Measurements from ENCODE around the gene MATCAP1. TPM values are rescaled to one million over a fixed set of nuclear protein-coding genes. Genes with fewer than 3 reads are reported as not detected.

The MATCAP1 gene
- total RNA-seq = 27.7 and 30.4 TPM in 2 replicates

GRCh38 chr16:67183627-67184452, at the start of gene MATCAP1:
Gene MATCAP1 (minus strand): TSS chr16:67183963. CDS start chr16:67180610, 3,353 bp downstream.

DNA sequence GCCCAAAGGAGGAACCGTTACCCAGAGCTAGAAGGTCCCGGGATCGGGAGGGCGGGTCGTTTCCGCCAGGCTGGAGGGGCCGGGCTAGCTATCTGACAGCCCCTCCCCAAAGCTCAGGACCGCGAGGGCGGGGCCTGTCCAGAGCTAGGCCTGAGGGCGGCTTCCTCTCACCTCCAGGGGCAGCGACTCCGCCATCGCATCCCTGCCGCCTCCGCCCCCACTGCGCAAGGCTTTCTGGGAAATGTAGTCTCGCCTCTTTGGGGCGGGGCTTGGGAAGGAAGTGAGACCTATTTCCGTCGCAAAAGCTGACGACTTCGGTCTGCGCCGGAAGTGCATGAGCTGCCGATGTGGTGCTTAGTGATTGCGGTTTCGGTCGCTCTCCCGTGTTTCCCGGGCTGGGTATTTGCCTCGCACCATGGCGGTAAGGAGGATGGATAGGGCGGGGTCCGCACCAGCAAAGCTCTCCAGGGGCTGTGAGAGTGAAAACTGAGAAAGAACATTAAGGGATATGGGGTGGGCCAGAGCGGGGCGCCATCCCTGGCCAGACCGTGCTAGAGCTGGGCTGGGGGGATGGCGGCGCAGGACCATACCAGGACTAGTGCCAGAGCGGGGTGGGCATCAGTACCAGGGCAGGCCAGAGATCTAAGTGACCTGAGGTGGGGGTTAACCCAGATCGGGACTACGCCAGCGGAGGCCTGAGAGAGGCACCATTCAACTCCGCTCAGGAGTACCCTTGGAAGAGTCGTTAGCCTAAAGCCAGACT, 43.2 kb upstream of the MATCAP1 start, which contains the start of gene TMEM208:
Gene TMEM208, plus strand, starts transcription at position 327 of the 763 bp plus-strand sequence. Its CDS starts 89 bp downstream, at position 416.

GRCh38 chr16:67199011-67199807, 15.4 kb upstream of the MATCAP1 start, which contains the start of gene ELMO3:
Gene ELMO3 (plus strand): TSS chr16:67199131. CDS start chr16:67199327, 196 bp downstream.

DNA sequence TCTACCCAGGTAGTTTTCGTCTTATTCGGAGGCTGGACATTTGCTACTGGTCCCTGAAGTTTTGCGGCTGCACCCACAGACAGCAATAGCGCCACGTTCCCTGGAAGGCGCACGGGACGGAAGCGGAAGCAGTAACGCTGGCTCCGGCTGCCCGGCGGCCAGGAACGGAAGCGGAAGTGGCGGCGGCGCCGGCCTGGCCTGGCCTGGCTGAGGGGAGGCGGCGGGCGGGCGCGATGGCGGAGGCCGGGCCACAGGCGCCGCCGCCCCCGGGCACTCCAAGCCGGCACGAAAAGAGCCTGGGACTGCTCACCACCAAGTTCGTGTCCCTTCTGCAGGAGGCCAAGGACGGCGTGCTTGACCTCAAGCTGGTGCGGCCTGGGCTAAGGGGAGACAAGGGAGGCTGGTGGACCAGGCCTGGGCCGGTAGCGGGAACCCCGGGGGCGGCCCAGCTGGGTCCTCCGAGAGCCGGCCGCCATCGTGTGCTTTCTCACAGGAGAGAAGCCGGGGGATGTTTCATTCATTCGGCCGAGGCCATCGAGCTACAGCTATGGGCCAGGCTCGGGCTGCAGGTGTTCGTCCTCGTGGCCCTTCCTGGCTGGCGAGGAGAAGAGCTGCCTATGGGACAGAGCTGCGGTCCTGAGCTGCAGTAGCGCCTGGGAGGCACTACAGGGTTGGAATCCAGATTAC, 8.4 kb upstream of the MATCAP1 start, which contains the start of gene E2F4:
Gene E2F4, plus strand, starts transcription at position 161 of the 687 bp plus-strand sequence. Its CDS starts 73 bp downstream, at position 234.

DNA sequence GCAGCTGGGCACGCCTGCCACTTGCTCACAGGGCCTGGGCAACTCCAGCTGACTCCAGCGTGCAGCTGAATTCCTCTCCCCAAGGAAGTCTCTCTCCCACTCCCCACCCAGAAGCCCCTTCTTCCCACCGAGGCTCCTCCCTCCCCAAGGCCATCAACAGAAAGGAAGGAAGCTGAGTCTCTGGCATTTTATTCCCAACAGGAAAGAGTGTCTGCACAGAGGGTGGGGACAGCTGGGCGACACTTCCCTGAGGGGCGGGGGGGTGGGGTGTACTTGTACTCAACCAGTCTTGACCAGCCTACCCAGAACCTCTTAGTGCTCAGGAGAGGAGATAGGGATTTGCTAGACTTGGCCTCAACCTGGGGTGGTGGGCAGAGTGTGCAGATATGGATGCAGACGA, 6.3 kb upstream of the MATCAP1 start, which contains the start of gene EXOC3L1:
Gene EXOC3L1, minus strand, starts transcription at position 96 of the 400 bp plus-strand sequence. CDS start 460 bp downstream, outside the sequence.

GRCh38 chr16:67170168-67170948, 13.4 kb downstream of the MATCAP1 start, which contains the start of gene NOL3:
Gene NOL3 (plus strand): TSS chr16:67170538.

DNA sequence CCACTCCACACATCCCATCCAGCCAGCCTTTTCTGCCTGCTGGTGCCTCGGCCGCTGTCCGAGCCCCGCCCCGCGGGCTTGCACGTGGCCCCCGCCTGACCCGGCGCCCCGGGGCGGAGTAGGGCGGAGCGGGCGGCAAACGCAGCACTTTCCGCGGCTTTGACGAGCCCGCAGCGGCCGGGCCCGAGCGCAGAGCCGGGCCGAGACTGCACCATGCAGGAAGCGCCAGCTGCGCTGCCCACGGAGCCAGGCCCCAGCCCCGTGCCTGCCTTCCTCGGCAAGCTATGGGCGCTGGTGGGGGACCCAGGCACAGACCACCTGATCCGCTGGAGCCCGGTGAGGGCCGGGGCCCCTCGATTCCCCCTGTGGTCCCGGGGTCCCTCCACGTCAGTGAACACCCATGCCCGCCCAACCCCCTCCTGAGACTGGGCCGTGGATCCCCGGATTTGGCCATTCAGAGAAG, 19.1 kb downstream of the MATCAP1 start, which contains the start of gene HSF4:
Gene HSF4, plus strand, starts transcription at position 147 of the 463 bp plus-strand sequence. Its CDS starts 67 bp downstream, at position 214.

DNA sequence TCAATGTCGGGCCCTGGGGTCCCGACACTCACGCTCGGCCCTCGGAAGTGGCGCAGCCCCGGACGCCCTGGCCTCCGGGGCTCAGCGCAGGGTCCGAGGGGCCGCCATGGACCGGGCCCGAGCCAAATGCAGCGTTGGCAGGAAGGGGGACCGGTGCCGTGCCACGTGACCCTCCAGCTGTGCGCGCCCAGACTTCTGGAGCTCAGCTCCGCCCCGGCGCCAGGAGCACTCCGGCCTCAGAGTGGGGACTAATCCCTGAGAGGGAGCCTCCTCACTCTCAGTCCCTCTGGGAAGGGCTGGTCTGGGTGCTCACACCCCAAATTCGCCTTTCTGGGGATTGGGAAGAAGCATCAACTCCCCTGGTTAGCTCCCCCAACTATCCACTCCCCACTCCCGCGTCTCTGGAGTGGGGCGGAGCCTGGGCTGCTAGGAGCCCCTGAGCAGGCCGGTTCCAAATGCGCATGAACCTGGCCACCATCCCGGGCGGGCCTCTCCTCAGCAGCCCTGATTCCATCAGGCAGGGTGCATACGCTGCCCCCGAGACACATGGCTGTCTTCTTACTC, 32.8 kb downstream of the MATCAP1 start, which contains the start of gene B3GNT9:
Gene B3GNT9, minus strand, starts transcription at position 166 of the 564 bp plus-strand sequence. CDS start 513 bp downstream, outside the sequence.

Other genes starting within 250 kb of the MATCAP1 start
- 154 and 205 TPM in 2 replicates for gene CIAO2B, start 249.6 kb downstream of the MATCAP1 start, total RNA-seq
- gene CES2, start 248.4 kb downstream of the MATCAP1 start, total RNA-seq = 20.6 and 29.0 TPM in 2 replicates
- 0.17 and 0.95 TPM in 2 replicates for gene CES3, start 222.7 kb downstream of the MATCAP1 start, total RNA-seq
- gene CES4A, start 195.4 kb downstream of the MATCAP1 start, total RNA-seq = 1.1 and 3.3 TPM in 2 replicates
- 49.2 and 80.2 TPM in 2 replicates for gene CBFB, start 154.8 kb downstream of the MATCAP1 start, total RNA-seq
- 10.9 and 12.3 TPM in 2 replicates for gene PHAF1, start 74.0 kb downstream of the MATCAP1 start, total RNA-seq
- gene B3GNT9, start 33.0 kb downstream of the MATCAP1 start, total RNA-seq = 30.4 and 30.6 TPM in 2 replicates
- 22.2 and 24.0 TPM in 2 replicates for gene TRADD, start 24.1 kb downstream of the MATCAP1 start, total RNA-seq
- 13.1 and 14.2 TPM in 2 replicates for gene FBXL8, start 24.0 kb downstream of the MATCAP1 start, total RNA-seq
- 29.5 and 58.1 TPM in 2 replicates for gene HSF4, start 19.2 kb downstream of the MATCAP1 start, total RNA-seq
- gene NOL3, start 13.4 kb downstream of the MATCAP1 start, total RNA-seq = 18.1 and 36.8 TPM in 2 replicates
- 0.16 and 0.34 TPM in 2 replicates for gene EXOC3L1, start 6.2 kb upstream of the MATCAP1 start, total RNA-seq
- gene E2F4, start 8.2 kb upstream of the MATCAP1 start, total RNA-seq = 29.0 and 42.0 TPM in 2 replicates
- gene ELMO3, start 15.2 kb upstream of the MATCAP1 start, total RNA-seq = 0.26 and 0.32 TPM in 2 replicates
- 35.1 and 36.9 TPM in 2 replicates for gene TMEM208, start 43.2 kb upstream of the MATCAP1 start, total RNA-seq
- gene FHOD1, start 63.5 kb upstream of the MATCAP1 start, total RNA-seq = 4.9 and 8.2 TPM in 2 replicates
- gene SLC9A5, start 65.0 kb upstream of the MATCAP1 start, total RNA-seq = 1.1 and 2.2 TPM in 2 replicates
- gene PLEKHG4, start 95.6 kb upstream of the MATCAP1 start, total RNA-seq = 11.2 and 34.4 TPM in 2 replicates
- gene KCTD19, start 142.8 kb upstream of the MATCAP1 start, total RNA-seq = not detected in 2 replicates
- gene LRRC36, start 142.9 kb upstream of the MATCAP1 start, total RNA-seq = 0.32 TPM in 1 of 2 replicates, not detected in the other
- 2.0 and 8.4 TPM in 2 replicates for gene TPPP3, start 209.5 kb upstream of the MATCAP1 start, total RNA-seq
- 5.3 and 5.7 TPM in 2 replicates for gene ZDHHC1, start 232.5 kb upstream of the MATCAP1 start, total RNA-seq
- gene HSD11B2, start 247.2 kb upstream of the MATCAP1 start, total RNA-seq = 0.60 TPM in 1 of 2 replicates, not detected in the other

Measured in bronchial smooth muscle cell (primary cell).